ENCODE results near the gene AAK1.

Gene AAK1

GRCh38 chr2:69491864-69492263, 151.7 kb downstream of the AAK1 start:
- no peak for DNase-seq (ENCODE audit: low spot score)

- DNase-seq (ENCODE audit: low spot score), result no peak
These were observed 153.1 kb downstream of the AAK1 start for GRCh38 chr2:69490486-69490885.

- DNase-seq (ENCODE audit: low spot score), result no peak
These were observed 153.7 kb downstream of the AAK1 start for GRCh38 chr2:69489793-69490192.

- no peak for DNase-seq (ENCODE audit: low spot score)
These were observed 159.8 kb downstream of the AAK1 start for GRCh38 chr2:69483696-69484095.

- DNase-seq (ENCODE audit: low spot score), result no peak
These were observed 160.5 kb downstream of the AAK1 start for GRCh38 chr2:69483024-69483423.

GRCh38 chr2:69482471-69482870, 161.1 kb downstream of the AAK1 start:
- DNase-seq (ENCODE audit: low spot score), result no peak

- DNase-seq (ENCODE audit: low spot score), result no peak
These were observed 162.1 kb downstream of the AAK1 start for GRCh38 chr2:69481421-69481820.

- no peak for DNase-seq (ENCODE audit: low spot score)
These were observed 165.9 kb downstream of the AAK1 start for GRCh38 chr2:69477627-69478026.

GRCh38 chr2:69474688-69475087, 168.9 kb downstream of the AAK1 start:
- DNase-seq (ENCODE audit: low spot score), result no peak

GRCh38 chr2:69471793-69472192, 171.7 kb downstream of the AAK1 start:
- DNase-seq (ENCODE audit: low spot score), result no peak

GRCh38 chr2:69470911-69471310, 172.6 kb downstream of the AAK1 start:
- DNase-seq (ENCODE audit: low spot score), result no peak

GRCh38 chr2:69469784-69470183, 173.8 kb downstream of the AAK1 start:
- DNase-seq (ENCODE audit: low spot score), result no peak

GRCh38 chr2:69469375-69469774, 174.2 kb downstream of the AAK1 start:
- no peak for DNase-seq (ENCODE audit: low spot score)

GRCh38 chr2:69466728-69467127, 176.8 kb downstream of the AAK1 start:
- DNase-seq (ENCODE audit: low spot score), result no peak

- no peak for DNase-seq (ENCODE audit: low spot score)
These were observed 177.8 kb downstream of the AAK1 start for GRCh38 chr2:69465513-69466456.

GRCh38 chr2:69464575-69464974, 179.0 kb downstream of the AAK1 start:
- no peak for DNase-seq (ENCODE audit: low spot score)

GRCh38 chr2:69462780-69463179, 180.8 kb downstream of the AAK1 start:
- no peak for DNase-seq (ENCODE audit: low spot score)

GRCh38 chr2:69461404-69461803, 182.1 kb downstream of the AAK1 start:
- no peak for DNase-seq (ENCODE audit: low spot score)

GRCh38 chr2:69459936-69460335, 183.6 kb downstream of the AAK1 start:
- DNase-seq (ENCODE audit: low spot score), result no peak

- DNase-seq (ENCODE audit: low spot score), result no peak
These were observed 186.5 kb downstream of the AAK1 start for GRCh38 chr2:69456950-69457445.

- DNase-seq (ENCODE audit: low spot score), result no peak
These were observed 187.4 kb downstream of the AAK1 start for GRCh38 chr2:69456154-69456553.

GRCh38 chr2:69454976-69455375, 188.6 kb downstream of the AAK1 start:
- no peak for DNase-seq (ENCODE audit: low spot score)

GRCh38 chr2:69453475-69454129, 189.9 kb downstream of the AAK1 start:
- DNase-seq (ENCODE audit: low spot score), result no peak

Data from ecto neural progenitor cell (in vitro differentiated cells).